CD4-positive, alpha-beta memory T cell (primary cell): ENCODE results near the gene SAPCD1. TPM values are rescaled to one million over a fixed set of nuclear protein-coding genes. Genes with fewer than 3 reads are reported as not detected.

ENCODE experiments used
- CTCF ChIA-PET: fragments of 350-600 bp; sonication (Branson Sonifier 250); formaldehyde crosslinking; loops from one replicate; lab custom pipeline; 2021; ENCODE audit warnings: inconsistent platforms; ENCODE audit not compliant: partially characterized antibody; lab: Charles Lee
- POLR2A ChIA-PET: fragments of 350-600 bp; sonication (Branson Sonifier 250); formaldehyde crosslinking; loops from one replicate; lab custom pipeline; 2021; ENCODE audit not compliant: partially characterized antibody; lab: Charles Lee
- DNase-seq, 5 donors: peaks; one replicate each; pipeline versions ENCODE4 v3.0.0 to v3.0.0-alpha.2; 2020 to 2022; ENCODE audit warnings: mixed read lengths in 1 of 5
- H3K27ac ChIP-seq: one replicate; pipeline ENCODE4 v1.7.0; 2013; ENCODE audit warnings: low read depth, low read length
- H3K27me3 ChIP-seq: 2 replicates; pipeline ENCODE4 v1.7.0; 2013; ENCODE audit warnings: mild to moderate bottlenecking, low read length, moderate library complexity; ENCODE audit not compliant: insufficient read depth
- H3K36me3 ChIP-seq: 2 replicates; pipeline ENCODE4 v1.7.0; 2013; ENCODE audit warnings: mild to moderate bottlenecking, low read length, moderate library complexity; ENCODE audit not compliant: insufficient read depth
- H3K4me1 ChIP-seq: 2 replicates; pipeline ENCODE4 v1.7.0; 2013; ENCODE audit warnings: mild to moderate bottlenecking, low read length, moderate library complexity; ENCODE audit not compliant: insufficient read depth
- H3K4me3 ChIP-seq, 2 donors: one replicate each; pipeline ENCODE4 v1.7.0; 2013; ENCODE audit warnings: low read length in 2 of 2, mild to moderate bottlenecking in 1 of 2
- H3K9me3 ChIP-seq, 2 donors: one replicate each; pipeline ENCODE4 v1.7.0; 2013; ENCODE audit warnings: low read length in 2 of 2, control low read depth in 1 of 2; ENCODE audit not compliant: control insufficient read depth in 1 of 2
- H3K27ac Mint-ChIP-seq, 7 donors: one replicate each; pipeline ENCODE4 v1.8.0; 2020 to 2021; ENCODE audit warnings: mixed read lengths in 7 of 7, mild to moderate bottlenecking in 6 of 7, inconsistent platforms in 3 of 7, moderate library complexity in 3 of 7
- H3K27me3 Mint-ChIP-seq, 2 donors: one replicate each; pipeline ENCODE4 v1.8.0; 2020 to 2021; ENCODE audit warnings: mixed read lengths in 2 of 2
- H3K36me3 Mint-ChIP-seq, 2 donors: one replicate each; pipeline ENCODE4 v1.8.0; 2020 to 2021; ENCODE audit warnings: mixed read lengths in 2 of 2, inconsistent platforms in 1 of 2, mild to moderate bottlenecking in 1 of 2
- H3K4me1 Mint-ChIP-seq, 4 donors: one replicate each; pipeline ENCODE4 v1.8.0; 2020 to 2021; ENCODE audit warnings: mixed read lengths in 4 of 4, mild to moderate bottlenecking in 1 of 4
- H3K4me3 Mint-ChIP-seq, 8 donors: one replicate each; pipeline ENCODE4 v1.8.0; 2020 to 2021; ENCODE audit warnings: mixed read lengths in 8 of 8, mild to moderate bottlenecking in 7 of 8, moderate library complexity in 6 of 8, inconsistent platforms in 3 of 8
- H3K9me3 Mint-ChIP-seq, 8 donors: one replicate each; pipeline ENCODE4 v1.8.0; 2020 to 2021; ENCODE audit warnings: mixed read lengths in 8 of 8, mild to moderate bottlenecking in 5 of 8, inconsistent platforms in 3 of 8, moderate library complexity in 1 of 8
- intact Hi-C: fragments of 100-400 bp; cut with micrococcal nuclease; formaldehyde crosslinking; loops from one replicate; pipeline ENCODE4 v1.15.1; 2023
- polyA plus RNA-seq, 2 donors: library from polyadenylated mRNA; unstranded; fragments of 300-500 nt; fragmentation: Illumina TruSeq; gene quantifications; one replicate each; pipeline ENCODE4 v1.2.3, GENCODE V29; 2021
- total RNA-seq, 2 experiments: library from RNA; stranded (reverse); gene quantifications; one replicate each; pipeline ENCODE4 v1.2.3, GENCODE V29; 2021

Gene SAPCD1
- total and polyA plus RNA-seq, 4 experiments from 2014 or later, result 0.89 to 3.7 (median 2.7) TPM; not detected in 1

DNA sequence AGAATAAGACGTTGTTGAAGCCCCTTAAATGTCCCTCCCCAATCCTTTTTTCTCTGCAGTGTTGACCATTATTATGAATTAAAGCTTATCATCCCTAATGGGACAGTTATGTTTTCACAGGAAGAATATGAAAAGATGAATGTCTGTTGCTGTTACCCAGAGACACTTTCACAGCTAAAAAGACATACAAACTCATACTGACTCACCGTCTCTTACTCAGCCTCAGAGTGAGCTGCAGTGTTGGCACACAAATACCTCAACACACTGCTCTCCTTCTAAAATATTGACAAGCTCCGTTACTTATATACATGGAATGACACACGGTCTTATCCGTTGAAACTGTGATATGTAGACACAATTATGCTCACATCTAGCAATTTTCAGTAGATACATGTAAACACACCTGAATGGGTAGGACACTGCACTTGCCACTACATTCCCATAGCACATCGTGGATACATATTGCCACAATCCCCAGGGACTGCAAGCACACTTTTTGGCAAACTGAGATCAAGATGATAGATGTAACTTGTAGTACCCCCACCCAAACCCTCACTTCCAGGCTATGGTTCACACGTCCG, 9.6 kb upstream of the SAPCD1 start:
- no peaks in the 10 kb centered on the region for H3K4me1 ChIP-seq
- no peak for DNase-seq
- Mint-ChIP-seq H3K4me3 (no peak overlapping the region), H3K9me3 (no peaks in the 10 kb centered on the region), H3K27ac (no peak overlapping the region), H3K4me1 (peaks cover 0 to 4% (median 2%) of the 10 kb centered on the region in 4 donors), H3K36me3 (no peaks in the 10 kb centered on the region), H3K27me3 (no peaks in the 10 kb centered on the region)
- H3K36me3 ChIP-seq, result no peaks in the 10 kb centered on the region
- no peak overlapping the region for H3K4me3 ChIP-seq
- H3K9me3 ChIP-seq, result no peaks in the 10 kb centered on the region
- H3K27me3 ChIP-seq, result no peaks in the 10 kb centered on the region
- intact Hi-C loops, result no loop called here
- ChIA-PET CTCF (interaction anchor here (1.3 to 1.5 kb wide), 2 partner anchors 38 to 62 kb away, joined by 3 read pairs; no protein-coding TSS in a partner anchor), POLR2A (no interaction called here)
- no peak overlapping the region for H3K27ac ChIP-seq

- ChIA-PET CTCF (interaction anchor here (2.0 kb wide), 1 partner anchor 12 kb away, joined by 11 read pairs; no protein-coding TSS in a partner anchor), POLR2A (interaction anchor here (1.6 kb wide), 1 partner anchor 18 kb away, joined by 3 read pairs; the partner anchor contains the start of gene MSH5)
- Histone ChIP-seq H3K9me3 (no peaks in the 10 kb centered on the region), H3K4me1 (no peaks in the 10 kb centered on the region), H3K27ac (no peak overlapping the region), H3K27me3 (no peaks in the 10 kb centered on the region), H3K4me3 (no peak overlapping the region), H3K36me3 (no peaks in the 10 kb centered on the region)
- no peak for DNase-seq
- Mint-ChIP-seq H3K36me3 (peaks cover 5 to 11% of the 10 kb centered on the region in 2 donors), H3K27ac (peak overlapping the region in 3 of 7 donors; percentile 10 to 72 (median 38)), H3K4me1 (peaks cover 0 to 5% (median 0%) of the 10 kb centered on the region in 4 donors), H3K4me3 (no peak overlapping the region), H3K27me3 (no peaks in the 10 kb centered on the region), H3K9me3 (no peaks in the 10 kb centered on the region)
- intact Hi-C loops, result no loop called here
These were observed 4.2 kb upstream of the SAPCD1 start for GRCh38 chr6:31758281-31758680.

DNA sequence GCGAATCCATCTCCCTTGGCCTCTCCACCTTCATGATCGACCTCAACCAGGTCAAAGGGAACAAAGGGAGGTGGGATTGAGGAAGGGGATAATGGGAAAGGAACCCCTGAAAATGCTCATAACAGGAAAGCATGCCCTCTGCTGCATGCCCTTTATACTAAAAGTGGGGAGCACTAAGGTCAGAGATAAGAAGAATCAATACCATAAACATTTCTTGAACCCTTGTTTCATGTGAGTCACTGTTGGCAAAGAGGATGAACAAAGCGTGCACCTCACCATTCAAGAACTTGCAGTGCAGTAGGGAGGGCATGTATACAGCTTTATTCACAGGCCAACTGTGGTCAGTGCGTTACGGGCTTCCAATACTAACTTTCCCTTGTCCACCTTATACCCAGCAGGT, 1.7 kb upstream of the SAPCD1 start:
- intact Hi-C loops, result no loop called here
- POLR2A ChIA-PET, result no interaction called here

DNA sequence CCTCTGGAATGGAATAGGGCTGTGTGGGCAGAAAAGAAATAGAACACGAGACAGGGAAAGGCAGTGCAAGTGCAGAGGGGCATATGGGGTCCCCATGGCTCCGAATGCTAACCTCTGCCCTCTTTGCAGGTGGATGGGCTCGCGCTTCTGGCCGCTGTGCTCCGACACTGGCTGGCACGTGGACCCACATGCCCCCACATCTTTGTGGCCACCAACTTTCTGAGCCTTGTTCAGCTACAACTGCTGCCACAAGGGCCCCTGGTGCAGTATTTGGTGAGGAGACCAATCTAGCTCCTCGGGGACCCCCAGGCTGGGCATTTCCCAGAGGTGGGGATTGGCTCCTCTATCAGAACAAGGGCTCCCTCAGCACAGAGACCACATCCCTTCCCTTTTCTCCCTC, 1.1 kb upstream of the SAPCD1 start:
- H3K4me3 ChIP-seq, result no peak overlapping the region
- no peaks in the 10 kb centered on the region for H3K27me3 Mint-ChIP-seq
- H3K36me3 ChIP-seq, result no peaks in the 10 kb centered on the region
- ChIA-PET CTCF (no interaction called here), POLR2A (no interaction called here)
- H3K9me3 ChIP-seq, result no peaks in the 10 kb centered on the region
- no peaks in the 10 kb centered on the region for H3K4me1 ChIP-seq
- peak overlapping the region in 1 of 7 donors; percentile 35 for H3K27ac Mint-ChIP-seq
- peaks cover 5 to 11% of the 10 kb centered on the region in 2 donors for H3K36me3 Mint-ChIP-seq
- no peaks in the 10 kb centered on the region for H3K9me3 Mint-ChIP-seq
- DNase-seq, result no peak
- H3K27ac ChIP-seq, result no peak overlapping the region
- intact Hi-C loops, result no loop called here
- no peaks in the 10 kb centered on the region for H3K27me3 ChIP-seq
- H3K4me3 Mint-ChIP-seq, result no peak overlapping the region
- H3K4me1 Mint-ChIP-seq, result peaks cover 0 to 5% (median 3%) of the 10 kb centered on the region in 4 donors

More for the DNA sequence above, 1.7 kb upstream of the SAPCD1 start:
- DNase-seq, result no peak
- Mint-ChIP-seq H3K36me3 (peaks cover 5 to 11% of the 10 kb centered on the region in 2 donors), H3K4me3 (no peak overlapping the region), H3K9me3 (no peaks in the 10 kb centered on the region), H3K27ac (peak overlapping the region in 2 of 7 donors; percentile 35 to 60), H3K27me3 (no peaks in the 10 kb centered on the region), H3K4me1 (peaks cover 0 to 5% (median 3%) of the 10 kb centered on the region in 4 donors)
- Histone ChIP-seq H3K36me3 (no peaks in the 10 kb centered on the region), H3K27me3 (no peaks in the 10 kb centered on the region), H3K9me3 (no peaks in the 10 kb centered on the region), H3K27ac (no peak overlapping the region), H3K4me1 (no peaks in the 10 kb centered on the region), H3K4me3 (no peak overlapping the region)
- CTCF ChIA-PET, result no interaction called here

- intact Hi-C loops, result no loop called here
- Mint-ChIP-seq H3K4me3 (no peak overlapping the region), H3K27ac (peak overlapping the region in 1 of 7 donors; percentile 12), H3K27me3 (no peaks in the 10 kb centered on the region), H3K4me1 (peaks cover 0 to 5% (median 3%) of the 10 kb centered on the region in 4 donors), H3K9me3 (no peaks in the 10 kb centered on the region), H3K36me3 (peaks cover 5 to 11% of the 10 kb centered on the region in 2 donors)
- no peak for DNase-seq
- Histone ChIP-seq H3K36me3 (no peaks in the 10 kb centered on the region), H3K4me1 (no peaks in the 10 kb centered on the region), H3K27me3 (no peaks in the 10 kb centered on the region), H3K27ac (no peak overlapping the region), H3K4me3 (no peak overlapping the region), H3K9me3 (no peaks in the 10 kb centered on the region)
- POLR2A ChIA-PET, result no interaction called here
- CTCF ChIA-PET, result no interaction called here
These were observed 592 bp downstream of the SAPCD1 start for GRCh38 chr6:31762878-31763618.

- H3K27ac Mint-ChIP-seq, result peak overlapping the region in 2 of 7 donors; percentile 53 to 70
- no peak for DNase-seq
- no peak overlapping the region for H3K4me3 ChIP-seq
- no peaks in the 10 kb centered on the region for H3K9me3 Mint-ChIP-seq
- H3K4me1 Mint-ChIP-seq, result peaks cover 0 to 5% (median 3%) of the 10 kb centered on the region in 4 donors
- ChIA-PET CTCF (no interaction called here), POLR2A (no interaction called here)
- H3K4me1 ChIP-seq, result no peaks in the 10 kb centered on the region
- H3K27me3 ChIP-seq, result no peaks in the 10 kb centered on the region
- H3K27ac ChIP-seq, result no peak overlapping the region
- intact Hi-C loops, result no loop called here
- H3K36me3 Mint-ChIP-seq, result peaks cover 5 to 11% of the 10 kb centered on the region in 2 donors
- H3K9me3 ChIP-seq, result no peaks in the 10 kb centered on the region
- H3K4me3 Mint-ChIP-seq, result no peak overlapping the region
- no peaks in the 10 kb centered on the region for H3K27me3 Mint-ChIP-seq
- H3K36me3 ChIP-seq, result no peaks in the 10 kb centered on the region
These were observed 1.1 kb downstream of the SAPCD1 start for GRCh38 chr6:31763619-31763940.

DNA sequence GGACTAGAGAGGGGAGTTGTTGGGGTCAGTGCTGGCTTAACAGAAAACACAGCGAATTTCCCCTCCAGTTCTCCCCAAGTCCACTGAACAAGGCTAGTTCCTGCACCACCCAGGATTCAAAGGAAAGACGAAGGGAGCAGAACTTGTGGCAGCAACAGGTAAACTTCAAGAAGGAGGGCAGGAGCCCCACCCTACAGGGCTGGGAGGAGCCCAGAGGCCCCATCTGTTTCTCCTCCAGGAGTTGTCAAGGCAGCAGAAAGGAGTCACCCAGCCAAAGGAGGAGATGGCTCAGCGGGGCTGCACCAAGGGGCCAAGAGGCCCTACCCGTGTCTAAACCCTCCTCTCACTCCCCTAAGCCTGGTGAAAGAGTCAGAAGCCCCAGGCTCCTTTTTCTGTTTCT, 1.7 kb downstream of the SAPCD1 start:
- Histone ChIP-seq H3K27me3 (no peaks in the 10 kb centered on the region), H3K4me3 (no peak overlapping the region), H3K9me3 (no peaks in the 10 kb centered on the region), H3K27ac (no peak overlapping the region), H3K36me3 (no peaks in the 10 kb centered on the region), H3K4me1 (no peaks in the 10 kb centered on the region)
- POLR2A ChIA-PET, result no interaction called here
- no peaks in the 10 kb centered on the region for H3K27me3 Mint-ChIP-seq
- no peak overlapping the region for H3K27ac Mint-ChIP-seq
- no peak for DNase-seq
- H3K4me3 Mint-ChIP-seq, result no peak overlapping the region
- peaks cover 0 to 5% (median 3%) of the 10 kb centered on the region in 4 donors for H3K4me1 Mint-ChIP-seq
- CTCF ChIA-PET, result no interaction called here
- intact Hi-C loops, result no loop called here
- H3K36me3 Mint-ChIP-seq, result peaks cover 5 to 7% of the 10 kb centered on the region in 2 donors
- H3K9me3 Mint-ChIP-seq, result no peaks in the 10 kb centered on the region
